SH-SY5Y (cell line): ENCODE data around the gene RNASET2.

Source experiments
- GATA2 ChIP-seq: IDR thresholded peaks from 2 replicates; pipeline ENCODE4 v1.6.1; 2011; ENCODE audit warnings: mild to moderate bottlenecking, low read depth, low read length
- GATA3 ChIP-seq: IDR thresholded peaks from 2 replicates; pipeline ENCODE4 v1.6.1; 2011; ENCODE audit warnings: low read depth, mild to moderate bottlenecking, low read length, moderate library complexity

The RNASET2 gene

GRCh38 chr6:166928644-166929541 lies 27.5 kb downstream of the RNASET2 start:
- no peak for TF ChIP-seq GATA3
- no peak for TF ChIP-seq GATA2

- no peak for TF ChIP-seq GATA3
- TF ChIP-seq GATA2: no peak
These were observed 28.3 kb downstream of the RNASET2 start for GRCh38 chr6:166927935-166928643.

GRCh38 chr6:166927240-166927934 lies 29.0 kb downstream of the RNASET2 start:
- TF ChIP-seq GATA3 (no peak), GATA2 (no peak)

GRCh38 chr6:166926748-166927147 lies 29.6 kb downstream of the RNASET2 start:
- TF ChIP-seq GATA2 (no peak), GATA3 (no peak)

GRCh38 chr6:166925141-166925996 lies 31.0 kb downstream of the RNASET2 start:
- TF ChIP-seq GATA3 (no peak), GATA2 (no peak)

GRCh38 chr6:166924531-166924930 lies 31.8 kb downstream of the RNASET2 start:
- no peak for TF ChIP-seq GATA3
- TF ChIP-seq GATA2: no peak

- TF ChIP-seq GATA2 (no peak), GATA3 (no peak)
These were observed 33.4 kb downstream of the RNASET2 start for GRCh38 chr6:166922937-166923336.

- no peak for TF ChIP-seq GATA2
- no peak for TF ChIP-seq GATA3
These were observed 34.8 kb downstream of the RNASET2 start for GRCh38 chr6:166921570-166921969.

- TF ChIP-seq GATA3 (no peak), GATA2 (no peak)
These were observed 39.5 kb downstream of the RNASET2 start for GRCh38 chr6:166916824-166917223.

- TF ChIP-seq GATA2 (no peak), GATA3 (no peak)
These were observed 45.1 kb downstream of the RNASET2 start for GRCh38 chr6:166911248-166911677.

GRCh38 chr6:166910601-166911000 lies 45.7 kb downstream of the RNASET2 start:
- TF ChIP-seq GATA2 (no peak), GATA3 (no peak)

- TF ChIP-seq GATA3: no peak
- no peak for TF ChIP-seq GATA2
These were observed 47.5 kb downstream of the RNASET2 start for GRCh38 chr6:166908811-166909210.

- TF ChIP-seq GATA3: no peak
- TF ChIP-seq GATA2: no peak
These were observed 48.2 kb downstream of the RNASET2 start for GRCh38 chr6:166907871-166908806.
